ENCODE data around the gene OR13C8.

The OR13C8 gene

GRCh38 chr9:104611213-104611612 lies 42.2 kb downstream of the OR13C8 start:
- no peak for DNase-seq (ENCODE audit: low read depth)

DNA sequence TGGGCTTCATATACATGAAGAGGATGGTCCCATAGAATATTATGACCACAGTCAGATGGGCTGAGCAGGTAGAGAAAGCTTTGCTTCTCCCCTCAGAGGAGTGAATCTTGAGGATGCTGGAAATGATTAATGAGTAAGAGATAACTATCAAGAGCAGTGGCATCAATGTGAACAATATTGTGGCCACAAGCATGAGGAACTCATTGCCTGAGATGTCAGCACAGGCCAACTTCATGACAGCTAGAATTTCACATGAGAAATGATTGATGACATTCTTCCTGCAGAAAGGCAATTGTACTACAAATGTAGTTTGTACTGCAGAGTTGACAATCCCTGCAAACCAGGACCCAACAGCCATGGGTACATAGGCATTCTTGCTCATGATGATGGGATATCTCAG lies 48.5 kb downstream of the OR13C8 start:
- DNase-seq (ENCODE audit: low read depth), result no peak

- no peak for DNase-seq (ENCODE audit: low read depth)
Measured at GRCh38 chr9:104618104-104618503, 49.1 kb downstream of the OR13C8 start, which contains the start of gene OR13C9. OR13C9 (minus strand) TSS chr9:104618204; CDS start chr9:104618204, 0 bp downstream.

All from activated T-cell treated with anti-CD3 and anti-CD28 coated beads for 48 hours (primary cell).